ENCODE measurements around the gene AHSG. TPM values are rescaled to one million over a fixed set of nuclear protein-coding genes. Genes with fewer than 3 reads are reported as not detected.
"Not testable (repeated sequence)": the region's sequence is repeated elsewhere in the genome, so short reads cannot be mapped to it uniquely, and the experiment has no call there.

Gene AHSG, protein sequence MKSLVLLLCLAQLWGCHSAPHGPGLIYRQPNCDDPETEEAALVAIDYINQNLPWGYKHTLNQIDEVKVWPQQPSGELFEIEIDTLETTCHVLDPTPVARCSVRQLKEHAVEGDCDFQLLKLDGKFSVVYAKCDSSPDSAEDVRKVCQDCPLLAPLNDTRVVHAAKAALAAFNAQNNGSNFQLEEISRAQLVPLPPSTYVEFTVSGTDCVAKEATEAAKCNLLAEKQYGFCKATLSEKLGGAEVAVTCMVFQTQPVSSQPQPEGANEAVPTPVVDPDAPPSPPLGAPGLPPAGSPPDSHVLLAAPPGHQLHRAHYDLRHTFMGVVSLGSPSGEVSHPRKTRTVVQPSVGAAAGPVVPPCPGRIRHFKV
- total RNA-seq = not detected in 2 replicates

- no peak for DNase-seq (ENCODE audit: low read depth)
- TF ChIP-seq, protein P1, sequence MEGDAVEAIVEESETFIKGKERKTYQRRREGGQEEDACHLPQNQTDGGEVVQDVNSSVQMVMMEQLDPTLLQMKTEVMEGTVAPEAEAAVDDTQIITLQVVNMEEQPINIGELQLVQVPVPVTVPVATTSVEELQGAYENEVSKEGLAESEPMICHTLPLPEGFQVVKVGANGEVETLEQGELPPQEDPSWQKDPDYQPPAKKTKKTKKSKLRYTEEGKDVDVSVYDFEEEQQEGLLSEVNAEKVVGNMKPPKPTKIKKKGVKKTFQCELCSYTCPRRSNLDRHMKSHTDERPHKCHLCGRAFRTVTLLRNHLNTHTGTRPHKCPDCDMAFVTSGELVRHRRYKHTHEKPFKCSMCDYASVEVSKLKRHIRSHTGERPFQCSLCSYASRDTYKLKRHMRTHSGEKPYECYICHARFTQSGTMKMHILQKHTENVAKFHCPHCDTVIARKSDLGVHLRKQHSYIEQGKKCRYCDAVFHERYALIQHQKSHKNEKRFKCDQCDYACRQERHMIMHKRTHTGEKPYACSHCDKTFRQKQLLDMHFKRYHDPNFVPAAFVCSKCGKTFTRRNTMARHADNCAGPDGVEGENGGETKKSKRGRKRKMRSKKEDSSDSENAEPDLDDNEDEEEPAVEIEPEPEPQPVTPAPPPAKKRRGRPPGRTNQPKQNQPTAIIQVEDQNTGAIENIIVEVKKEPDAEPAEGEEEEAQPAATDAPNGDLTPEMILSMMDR (conservative IDR thresholded peaks at IDR 0.05; ENCODE audit: low read depth, low read length) = no peak
- H3K4me3 ChIP-seq (ENCODE audit: low read depth, low read length) = no peak within 1 kb of the TSS
Measured at GRCh38 chr3:186612721-186613636, at the start of gene AHSG. TSS of gene AHSG (plus strand) at chr3:186613060. CDS start at chr3:186613142, 82 bp downstream.

- DNase-seq (ENCODE audit: low read depth) = no peak
- H3K4me3 ChIP-seq (ENCODE audit: low read depth, low read length) = no peak overlapping the region
- TF ChIP-seq, protein P1 (conservative IDR thresholded peaks at IDR 0.05; ENCODE audit: low read depth, low read length) = no peak
Measured at GRCh38 chr3:186564586-186564985, 48.3 kb upstream of the AHSG start.

- TF ChIP-seq, protein P1 (conservative IDR thresholded peaks at IDR 0.05; ENCODE audit: low read depth, low read length) = no peak
- H3K4me3 ChIP-seq (ENCODE audit: low read depth, low read length) = peak overlapping the region; percentile 93
- DNase-seq (ENCODE audit: low read depth) = no peak
Measured at GRCh38 chr3:186566772-186567071, 46.1 kb upstream of the AHSG start.

DNA sequence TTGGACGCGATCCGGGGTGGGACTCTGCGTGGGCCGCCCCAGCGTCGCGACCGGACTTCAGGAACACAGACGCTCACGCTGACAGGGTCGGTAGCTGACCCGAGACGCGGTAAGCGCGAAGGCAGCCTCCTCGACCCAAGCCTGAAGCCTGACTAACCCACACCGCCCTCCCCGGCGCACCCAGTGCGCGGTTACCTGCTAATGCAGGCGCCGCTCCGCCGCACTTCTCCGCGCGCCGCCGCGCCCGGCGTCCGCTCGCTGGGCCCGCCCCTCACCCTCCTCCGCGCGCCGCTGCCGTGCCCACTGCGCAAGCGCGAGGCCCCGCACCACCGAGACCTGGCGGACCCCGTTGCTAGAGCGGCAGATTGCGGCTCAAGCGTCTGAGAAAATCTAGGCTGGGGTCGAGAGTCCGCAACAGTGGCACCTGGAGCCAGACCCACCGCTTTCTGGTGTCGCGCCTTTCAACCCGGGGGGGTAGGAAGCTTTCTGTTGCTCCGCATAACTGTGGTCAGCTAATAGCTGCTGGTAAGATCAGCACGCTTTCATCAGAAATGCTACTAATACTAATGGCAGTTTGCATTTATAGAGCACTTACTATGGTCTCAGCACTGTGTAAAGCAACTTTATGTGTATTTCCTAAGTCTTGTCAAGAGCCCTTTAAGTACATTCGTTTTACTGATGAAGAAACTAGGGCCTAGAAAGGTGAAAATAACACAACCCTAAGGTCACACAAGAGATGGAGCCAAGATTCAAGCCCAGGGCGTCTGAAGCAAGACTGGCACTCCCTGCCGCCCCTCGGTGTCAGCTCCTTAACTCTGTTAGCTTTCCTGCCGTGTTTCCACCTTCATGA is 45.6 kb upstream of the AHSG start, which contains the start of gene TBCCD1:
Gene TBCCD1 (minus strand): TSS at position 268 of the 850 bp plus-strand sequence. CDS start 3,010 bp downstream, outside the sequence.
- TF ChIP-seq, protein P1 (conservative IDR thresholded peaks at IDR 0.05; ENCODE audit: low read depth, low read length) = no peak
- peak within 1 kb of the TSS; percentile 93 for H3K4me3 ChIP-seq (ENCODE audit: low read depth, low read length)
- DNase-seq (ENCODE audit: low read depth) = no peak

DNA sequence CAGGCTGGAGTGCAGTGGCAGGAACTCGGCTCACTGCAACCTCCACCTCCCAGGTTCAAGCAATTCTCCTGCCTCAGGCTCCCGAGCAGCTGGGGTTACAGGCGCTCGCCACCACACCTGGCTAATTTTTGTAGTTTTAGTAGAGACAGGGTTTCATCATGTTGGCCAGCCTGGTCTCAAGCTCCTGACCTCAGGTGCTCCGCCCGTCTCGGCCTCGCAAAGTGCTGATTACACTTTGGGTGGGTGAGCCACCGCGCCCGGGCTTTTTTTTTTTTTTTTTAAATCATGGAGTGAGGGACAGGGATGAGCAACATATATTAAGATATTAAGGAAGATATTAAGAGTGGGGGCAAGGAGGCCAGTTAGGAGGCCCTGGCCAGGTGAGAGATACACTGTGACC is 43.5 kb upstream of the AHSG start:
- DNase-seq (ENCODE audit: low read depth) = not testable (repeated sequence)
- peak overlapping the region; percentile 82 for H3K4me3 ChIP-seq (ENCODE audit: low read depth, low read length)

DNA sequence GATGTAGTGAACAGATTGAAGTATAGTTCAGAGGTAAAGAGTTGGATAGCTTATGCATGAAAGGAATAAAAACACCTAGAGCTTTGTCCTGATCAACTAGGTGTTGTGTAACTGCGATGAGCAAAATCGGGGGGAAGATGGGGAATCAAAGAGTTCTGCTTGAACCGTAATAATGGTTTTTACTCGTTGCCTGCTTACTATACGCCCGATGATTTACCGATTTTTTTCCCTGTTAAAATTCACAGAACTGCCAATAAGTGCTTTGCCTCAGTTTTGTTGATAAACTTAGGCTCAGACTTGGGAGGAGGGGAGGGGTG is 43.1 kb upstream of the AHSG start:
- H3K4me3 ChIP-seq (ENCODE audit: low read depth, low read length) = peak overlapping the region; percentile 82
- TF ChIP-seq, protein P1 (conservative IDR thresholded peaks at IDR 0.05; ENCODE audit: low read depth, low read length) = no peak

More for the DNA sequence above, 43.1 kb upstream of the AHSG start:
- DNase-seq (ENCODE audit: low read depth) = no peak
